ENCODE results near the gene VGLL1.

VGLL1 gene

DNA sequence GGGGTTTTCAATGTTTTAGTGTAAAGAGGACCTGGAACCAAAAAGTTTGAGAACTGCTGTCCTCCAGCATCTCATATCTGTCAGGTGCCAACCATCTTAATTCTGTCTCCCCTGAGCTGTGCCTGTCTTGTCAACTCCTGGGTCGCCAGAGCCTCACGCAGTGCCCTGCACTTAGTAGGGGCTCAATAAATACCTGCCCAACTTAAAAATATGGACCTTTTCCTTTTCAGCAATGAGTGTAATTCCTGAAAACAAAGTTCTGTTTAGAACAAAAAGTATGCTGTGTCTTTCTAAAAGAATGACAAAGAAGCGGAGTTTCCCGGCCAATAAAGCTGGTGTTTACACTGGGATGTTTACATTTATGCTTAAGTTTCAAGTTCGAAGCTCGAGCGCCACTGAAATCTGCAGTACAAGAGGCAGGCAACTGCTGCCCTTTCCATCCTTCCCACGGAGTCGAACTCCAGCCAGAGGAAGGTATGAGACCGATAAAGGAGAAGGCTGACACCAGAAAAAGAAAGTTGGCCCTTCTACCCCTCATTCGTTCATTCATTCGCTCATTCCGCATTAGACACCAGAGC is 35.7 kb upstream of the VGLL1 start:
- DNase-seq (ENCODE audit: low read depth): no peak
- H3K4me3 ChIP-seq (ENCODE audit: control insufficient read depth, low read depth, low read length): peak overlapping the region; percentile 49
- TF ChIP-seq, protein P1, sequence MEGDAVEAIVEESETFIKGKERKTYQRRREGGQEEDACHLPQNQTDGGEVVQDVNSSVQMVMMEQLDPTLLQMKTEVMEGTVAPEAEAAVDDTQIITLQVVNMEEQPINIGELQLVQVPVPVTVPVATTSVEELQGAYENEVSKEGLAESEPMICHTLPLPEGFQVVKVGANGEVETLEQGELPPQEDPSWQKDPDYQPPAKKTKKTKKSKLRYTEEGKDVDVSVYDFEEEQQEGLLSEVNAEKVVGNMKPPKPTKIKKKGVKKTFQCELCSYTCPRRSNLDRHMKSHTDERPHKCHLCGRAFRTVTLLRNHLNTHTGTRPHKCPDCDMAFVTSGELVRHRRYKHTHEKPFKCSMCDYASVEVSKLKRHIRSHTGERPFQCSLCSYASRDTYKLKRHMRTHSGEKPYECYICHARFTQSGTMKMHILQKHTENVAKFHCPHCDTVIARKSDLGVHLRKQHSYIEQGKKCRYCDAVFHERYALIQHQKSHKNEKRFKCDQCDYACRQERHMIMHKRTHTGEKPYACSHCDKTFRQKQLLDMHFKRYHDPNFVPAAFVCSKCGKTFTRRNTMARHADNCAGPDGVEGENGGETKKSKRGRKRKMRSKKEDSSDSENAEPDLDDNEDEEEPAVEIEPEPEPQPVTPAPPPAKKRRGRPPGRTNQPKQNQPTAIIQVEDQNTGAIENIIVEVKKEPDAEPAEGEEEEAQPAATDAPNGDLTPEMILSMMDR (IDR thresholded peaks at IDR 0.05; ENCODE audit: control insufficient read depth, insufficient read depth, low read depth, low read length, missing control alignments): no peak

DNA sequence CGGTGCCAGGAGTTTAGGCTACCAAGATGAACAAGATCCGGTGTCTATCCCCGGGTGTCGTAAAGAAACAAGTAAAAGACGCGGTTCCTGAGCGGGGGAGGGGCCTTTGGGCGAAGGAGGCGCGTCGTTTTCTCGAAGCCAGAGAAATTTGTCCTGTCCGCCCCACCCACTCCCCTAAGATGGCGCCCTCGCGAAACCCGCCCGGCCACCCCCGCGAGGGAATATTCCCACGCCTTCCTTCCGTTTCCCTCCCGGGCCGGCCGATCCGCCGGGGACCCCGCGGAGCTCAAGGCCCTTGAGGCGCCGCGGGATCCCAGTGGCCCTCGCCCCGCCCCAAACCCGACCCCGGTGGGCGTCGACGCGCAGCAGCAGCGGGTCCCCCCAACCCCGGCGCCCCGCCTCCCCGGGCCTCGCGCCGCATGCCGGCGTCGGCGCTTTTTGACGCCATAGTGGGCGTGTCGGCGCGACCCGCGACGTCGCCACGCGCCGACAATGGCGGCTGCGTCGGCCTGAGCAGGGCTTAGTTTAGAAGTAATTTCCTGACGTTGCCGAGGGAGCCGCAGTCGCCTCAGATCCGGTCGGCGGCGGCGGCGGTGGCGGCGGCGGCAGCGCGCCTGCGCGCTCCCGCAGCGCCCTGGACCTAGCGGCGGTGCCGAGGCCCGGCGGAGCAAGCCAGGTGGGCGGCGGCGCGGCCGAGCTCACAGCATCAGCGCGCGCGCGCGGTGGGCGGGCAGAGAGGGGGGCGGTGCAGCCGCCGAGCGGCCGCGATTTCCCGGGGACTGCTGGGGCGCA is 35.1 kb upstream of the VGLL1 start:
- TF ChIP-seq, protein P1 (IDR thresholded peaks at IDR 0.05; ENCODE audit: control insufficient read depth, insufficient read depth, low read depth, low read length, missing control alignments): no peak
- H3K4me3 ChIP-seq (ENCODE audit: control insufficient read depth, low read depth, low read length): peak overlapping the region; percentile 53
- peak; percentile 35 for DNase-seq (ENCODE audit: low read depth)

GRCh38 chrX:136497556-136498052 is 34.4 kb upstream of the VGLL1 start, which contains the start of gene HTATSF1:
TSS of gene HTATSF1 (plus strand) at chrX:136497592. CDS start at chrX:136497685, 93 bp downstream.
- no peak for DNase-seq (ENCODE audit: low read depth)
- peak within 1 kb of the TSS; percentile 53 for H3K4me3 ChIP-seq (ENCODE audit: control insufficient read depth, low read depth, low read length)
- TF ChIP-seq, protein P1 (IDR thresholded peaks at IDR 0.05; ENCODE audit: control insufficient read depth, insufficient read depth, low read depth, low read length, missing control alignments): no peak

- DNase-seq (ENCODE audit: low read depth): no peak
- TF ChIP-seq, protein P1 (IDR thresholded peaks at IDR 0.05; ENCODE audit: control insufficient read depth, insufficient read depth, low read depth, low read length, missing control alignments): no peak
- H3K4me3 ChIP-seq (ENCODE audit: control insufficient read depth, low read depth, low read length): no peak overlapping the region
Measured at GRCh38 chrX:136519069-136519468, 12.9 kb upstream of the VGLL1 start.

GRCh38 chrX:136523770-136524169 is 8.2 kb upstream of the VGLL1 start:
- no peak for DNase-seq (ENCODE audit: low read depth)
- TF ChIP-seq, protein P1 (IDR thresholded peaks at IDR 0.05; ENCODE audit: control insufficient read depth, insufficient read depth, low read depth, low read length, missing control alignments): no peak
- no peak overlapping the region for H3K4me3 ChIP-seq (ENCODE audit: control insufficient read depth, low read depth, low read length)

DNA sequence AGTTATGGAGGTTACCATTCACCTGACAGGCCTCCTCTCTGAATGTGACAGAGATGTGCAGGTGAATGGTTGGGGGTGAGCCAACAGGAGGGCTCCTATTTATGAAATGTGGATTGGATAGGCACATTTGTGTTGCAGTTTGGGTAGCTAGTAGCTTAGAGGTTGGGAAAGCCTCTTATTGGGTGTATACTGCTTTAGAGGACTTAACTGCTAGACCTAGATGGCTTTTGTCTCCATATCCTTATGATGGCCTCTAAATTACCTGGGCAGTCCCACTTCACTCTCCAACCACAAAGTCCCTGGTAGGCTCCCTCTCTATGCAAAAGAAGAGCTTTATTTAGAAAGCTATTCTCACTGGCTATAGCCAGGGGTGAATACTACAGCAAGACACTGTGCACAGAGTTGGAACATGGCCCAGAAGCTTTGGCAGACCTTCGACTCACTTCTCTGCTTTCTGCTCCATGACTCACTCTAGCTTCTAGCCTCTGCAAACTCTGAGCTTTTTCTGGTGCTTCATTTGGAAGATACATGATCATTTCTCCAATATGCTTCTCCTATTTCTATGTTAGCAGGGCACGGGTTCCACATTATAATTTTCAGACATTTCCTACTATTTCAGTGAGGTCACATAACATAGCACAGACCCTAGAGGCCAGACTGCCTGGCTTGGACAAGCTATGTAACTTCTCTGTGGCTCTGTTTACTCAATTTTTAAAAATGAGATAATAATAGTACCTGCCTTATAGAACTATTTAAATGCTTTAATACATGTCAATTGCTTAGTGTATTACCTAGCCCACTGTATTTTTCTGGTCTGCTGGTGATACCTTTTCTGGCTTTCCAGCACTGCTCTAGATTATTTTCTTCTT is 6.0 kb upstream of the VGLL1 start:
- H3K4me3 ChIP-seq (ENCODE audit: control insufficient read depth, low read depth, low read length): no peak overlapping the region
- TF ChIP-seq, protein P1 (IDR thresholded peaks at IDR 0.05; ENCODE audit: control insufficient read depth, insufficient read depth, low read depth, low read length, missing control alignments): no peak
- peak; percentile 68 for DNase-seq (ENCODE audit: low read depth)

Data from AG09309 (cell line).